ENCODE data around the gene GINS2. TPM values are rescaled to one million over a fixed set of nuclear protein-coding genes. Genes with fewer than 3 reads are reported as not detected.

The GINS2 gene
- total RNA-seq, 2 experiments from 2014 or later = 59.9 to 62.9 TPM

DNA sequence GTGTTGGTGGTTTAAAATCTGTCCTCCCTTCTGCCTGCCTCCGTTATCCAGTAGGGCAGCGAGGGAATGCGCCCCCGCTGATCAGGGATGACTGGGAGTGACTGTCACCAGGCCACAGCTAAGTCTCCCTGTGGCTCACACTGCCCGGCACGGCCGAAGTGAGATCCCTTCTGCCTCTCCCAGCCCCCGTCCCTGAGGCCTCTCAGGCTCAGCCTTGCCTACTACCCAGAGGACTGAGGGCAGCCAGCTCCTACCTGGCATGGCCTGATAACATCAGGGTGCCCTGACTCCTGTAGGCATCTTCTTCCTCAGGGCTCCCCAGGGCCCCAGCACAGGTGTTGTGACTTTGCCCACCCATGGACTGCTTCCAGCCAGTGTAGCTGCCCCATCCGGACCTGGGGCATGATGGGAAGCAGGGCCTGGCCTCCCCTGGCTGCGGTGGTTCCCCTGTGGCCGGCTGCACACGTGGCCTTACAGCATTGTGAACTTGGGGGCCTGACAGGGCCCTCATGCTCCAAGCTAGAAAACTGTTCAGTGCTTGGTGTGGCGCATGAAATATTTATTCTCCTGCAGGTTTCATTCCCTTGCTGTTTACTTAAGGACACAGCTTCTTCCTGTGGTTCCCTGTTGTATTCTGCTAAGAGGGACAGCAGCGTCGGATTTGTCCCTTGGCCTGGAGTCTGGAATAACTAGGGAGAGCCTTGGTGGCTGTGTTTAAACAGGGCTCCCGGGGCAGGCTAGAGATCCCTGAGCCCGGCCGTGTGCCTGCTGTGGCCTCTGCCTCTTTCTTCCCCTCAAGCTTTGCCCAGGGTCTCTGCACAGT, 30.0 kb downstream of the GINS2 start:
- no peaks in the 10 kb centered on the region for H3K9me3 Mint-ChIP-seq
- no peak overlapping the region for H3K27ac Mint-ChIP-seq
- ChIA-PET POLR2A (no interaction called here), CTCF (interaction anchor here (0.7 to 8.2 kb wide), 22 partner anchors 8 to 238 kb away, joined by 3 to 84 read pairs (median 4); partner anchors contain the start of gene GINS2)
- DNase-seq = no peak
- peaks cover 24% of the 10 kb centered on the region for H3K36me3 Mint-ChIP-seq (ENCODE audit: low read depth)
- intact Hi-C loops (cut with micrococcal nuclease) = no loop called here
- H3K4me3 Mint-ChIP-seq = no peak overlapping the region
- TF ChIP-seq, protein P1, sequence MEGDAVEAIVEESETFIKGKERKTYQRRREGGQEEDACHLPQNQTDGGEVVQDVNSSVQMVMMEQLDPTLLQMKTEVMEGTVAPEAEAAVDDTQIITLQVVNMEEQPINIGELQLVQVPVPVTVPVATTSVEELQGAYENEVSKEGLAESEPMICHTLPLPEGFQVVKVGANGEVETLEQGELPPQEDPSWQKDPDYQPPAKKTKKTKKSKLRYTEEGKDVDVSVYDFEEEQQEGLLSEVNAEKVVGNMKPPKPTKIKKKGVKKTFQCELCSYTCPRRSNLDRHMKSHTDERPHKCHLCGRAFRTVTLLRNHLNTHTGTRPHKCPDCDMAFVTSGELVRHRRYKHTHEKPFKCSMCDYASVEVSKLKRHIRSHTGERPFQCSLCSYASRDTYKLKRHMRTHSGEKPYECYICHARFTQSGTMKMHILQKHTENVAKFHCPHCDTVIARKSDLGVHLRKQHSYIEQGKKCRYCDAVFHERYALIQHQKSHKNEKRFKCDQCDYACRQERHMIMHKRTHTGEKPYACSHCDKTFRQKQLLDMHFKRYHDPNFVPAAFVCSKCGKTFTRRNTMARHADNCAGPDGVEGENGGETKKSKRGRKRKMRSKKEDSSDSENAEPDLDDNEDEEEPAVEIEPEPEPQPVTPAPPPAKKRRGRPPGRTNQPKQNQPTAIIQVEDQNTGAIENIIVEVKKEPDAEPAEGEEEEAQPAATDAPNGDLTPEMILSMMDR (IDR thresholded peaks at IDR 0.05) = no peak
- H3K27me3 Mint-ChIP-seq = no peaks in the 10 kb centered on the region
- H3K4me1 Mint-ChIP-seq (ENCODE audit: low read depth) = no peaks in the 10 kb centered on the region
- ATAC-seq = no peak

DNA sequence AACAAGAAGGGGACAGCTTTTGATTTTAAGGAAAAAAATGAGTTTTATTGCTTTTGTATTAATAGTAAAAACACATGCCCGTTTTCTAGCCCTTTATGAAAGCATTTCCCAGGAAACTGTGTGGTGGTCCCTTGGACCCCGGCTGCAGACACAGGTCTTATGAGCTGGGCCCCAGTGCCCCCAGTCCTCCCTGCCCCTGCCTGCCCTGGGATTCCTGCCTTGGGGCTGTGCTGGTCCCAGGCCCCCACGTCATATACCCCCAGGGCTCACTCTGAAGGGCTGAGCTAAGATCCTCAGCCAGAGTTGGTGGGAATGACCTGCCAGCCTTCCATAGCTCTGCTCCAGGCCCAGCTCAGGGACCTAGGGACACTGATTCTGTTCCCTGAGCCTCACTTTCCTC, 30.8 kb downstream of the GINS2 start:
- DNase-seq (no peak), ATAC-seq (no peak)
- Mint-ChIP-seq H3K36me3 (ENCODE audit: low read depth) (peaks cover 24% of the 10 kb centered on the region), H3K4me3 (no peak overlapping the region), H3K4me1 (ENCODE audit: low read depth) (no peaks in the 10 kb centered on the region), H3K9me3 (no peaks in the 10 kb centered on the region), H3K27me3 (no peaks in the 10 kb centered on the region), H3K27ac (no peak overlapping the region)
- CTCF ChIA-PET = interaction anchor here (0.8 to 8.2 kb wide), 5 partner anchors 15 to 237 kb away, joined by 3 to 84 read pairs (median 18); no protein-coding TSS in a partner anchor
- POLR2A ChIA-PET = no interaction called here
- TF ChIP-seq, protein P1 (IDR thresholded peaks at IDR 0.05) = no peak
- intact Hi-C loops (cut with micrococcal nuclease) = no loop called here

DNA sequence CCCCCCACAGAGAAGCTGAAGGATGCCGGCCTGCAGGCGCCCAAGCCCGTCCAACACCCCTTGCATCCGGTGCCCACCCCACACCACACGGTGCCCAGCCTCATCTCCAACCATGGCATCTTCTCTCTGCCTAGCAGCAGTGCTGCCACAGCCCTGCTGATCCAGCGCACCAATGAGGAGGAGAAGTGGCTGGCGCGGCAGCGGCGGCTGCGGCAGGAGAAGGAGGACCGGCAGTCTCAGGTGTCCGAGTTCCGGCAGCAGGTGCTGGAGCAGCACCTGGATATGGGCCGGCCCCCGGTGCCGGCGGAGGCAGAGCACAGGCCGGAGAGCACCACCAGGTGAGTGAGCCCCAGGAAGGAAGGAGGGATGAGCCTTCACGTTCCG, 31.5 kb downstream of the GINS2 start:
- H3K36me3 Mint-ChIP-seq (ENCODE audit: low read depth) = peaks cover 27% of the 10 kb centered on the region
- ChIA-PET POLR2A (interaction anchor here (1.2 kb wide), 1 partner anchor 31 kb away, joined by 3 read pairs; the partner anchor contains the start of gene GINS2), CTCF (interaction anchor here (2.6 to 8.2 kb wide), 3 partner anchors 41 to 236 kb away, joined by 10 to 84 read pairs (median 22); no protein-coding TSS in a partner anchor)
- DNase-seq = no peak
- TF ChIP-seq, protein P1 (IDR thresholded peaks at IDR 0.05) = no peak
- no peaks in the 10 kb centered on the region for H3K9me3 Mint-ChIP-seq
- intact Hi-C loops (cut with micrococcal nuclease) = no loop called here
- no peaks in the 10 kb centered on the region for H3K4me1 Mint-ChIP-seq (ENCODE audit: low read depth)
- no peaks in the 10 kb centered on the region for H3K27me3 Mint-ChIP-seq
- H3K4me3 Mint-ChIP-seq = no peak overlapping the region
- no peak for ATAC-seq
- no peak overlapping the region for H3K27ac Mint-ChIP-seq

DNA sequence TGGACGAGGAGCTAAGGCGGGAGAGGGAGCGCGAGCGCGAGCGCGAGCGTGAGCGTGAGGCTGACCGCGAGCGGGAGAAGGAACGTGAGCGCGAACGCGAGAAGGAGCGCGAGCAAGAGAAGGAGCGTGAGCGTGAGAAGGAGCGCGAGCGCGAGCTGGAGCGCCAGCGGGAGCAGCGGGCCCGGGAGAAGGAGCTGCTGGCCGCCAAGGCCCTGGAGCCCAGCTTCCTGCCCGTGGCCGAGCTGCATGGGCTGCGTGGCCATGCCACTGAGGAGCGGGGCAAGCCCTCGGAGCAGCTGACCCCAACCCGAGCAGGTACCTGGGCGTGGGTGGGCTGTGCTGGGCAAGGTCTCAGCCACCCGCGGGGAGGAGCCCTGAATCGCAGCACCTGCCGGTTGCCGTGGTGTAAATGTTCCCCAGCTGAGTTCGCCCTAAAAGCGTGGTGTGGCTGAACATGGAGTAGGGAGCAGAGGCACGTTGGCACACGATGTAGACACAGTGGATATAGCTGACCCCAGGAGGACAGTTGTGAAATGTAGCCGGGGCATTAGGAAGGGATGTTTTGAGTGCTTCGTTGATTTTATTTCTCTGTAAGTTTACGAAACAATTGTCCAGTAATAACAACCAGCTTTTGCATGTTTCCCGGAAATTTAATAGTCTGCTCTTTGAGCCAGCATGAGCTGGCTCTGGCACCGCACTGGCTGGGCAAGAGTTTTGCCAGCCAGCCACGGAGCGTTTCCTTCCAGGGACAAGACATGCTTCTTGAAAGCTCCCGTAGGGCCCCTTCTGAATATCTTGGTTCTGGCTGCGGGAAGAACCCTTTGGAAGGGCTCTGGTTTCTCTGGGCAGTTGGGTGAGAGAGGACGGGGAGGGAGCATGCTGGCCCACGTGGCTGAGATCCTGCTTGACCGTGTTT, 32.1 kb downstream of the GINS2 start:
- Mint-ChIP-seq H3K27ac (no peak overlapping the region), H3K36me3 (ENCODE audit: low read depth) (peaks cover 27% of the 10 kb centered on the region), H3K4me1 (ENCODE audit: low read depth) (peaks cover 4% of the 10 kb centered on the region), H3K4me3 (no peak overlapping the region), H3K27me3 (no peaks in the 10 kb centered on the region), H3K9me3 (no peaks in the 10 kb centered on the region)
- no peak for DNase-seq
- TF ChIP-seq, protein P1 (IDR thresholded peaks at IDR 0.05) = no peak
- intact Hi-C loops (cut with micrococcal nuclease) = no loop called here
- CTCF ChIA-PET = interaction anchor here (4.9 to 8.2 kb wide), 2 partner anchors 40 to 62 kb away, joined by 22 to 84 read pairs; no protein-coding TSS in a partner anchor
- ATAC-seq = no peak
- POLR2A ChIA-PET = interaction anchor here (1.2 kb wide), 1 partner anchor 32 kb away, joined by 3 read pairs; the partner anchor contains the start of gene GINS2

All from activated CD8-positive, alpha-beta T cell treated with anti-CD3 and anti-CD28 coated beads for 36 hours (primary cell).